BLaER1 treated with 17β-estradiol and CSF1 and Interleukin-3, amounts not matched to agents 10 nM and 100 nM (cell line): ENCODE measurements around the gene RPL18.
A peak's percentile ranks its signal among the peaks of the same experiment; 100 is the strongest.

Source experiments
- H3K27ac ChIP-seq, 11 experiments: shearing (Covaris generic); formaldehyde crosslinking; 2 replicates each; pipeline ENCODE4 v1.8.1; 2022
- H3K27me3 ChIP-seq, 11 experiments: shearing (Covaris generic); formaldehyde crosslinking; 2 replicates each; pipeline ENCODE4 v1.8.1; 2022
- H3K36me3 ChIP-seq, 11 experiments: shearing (Covaris generic); formaldehyde crosslinking; 2 replicates each; pipeline ENCODE4 v1.8.1; 2022
- H3K4me1 ChIP-seq, 10 experiments: shearing (Covaris generic); formaldehyde crosslinking; 2 replicates each; pipeline ENCODE4 v1.8.1; 2022
- H3K4me2 ChIP-seq, 11 experiments: shearing (Covaris generic); formaldehyde crosslinking; 2 replicates each; pipeline ENCODE4 v1.8.1; 2022
- H3K4me3 ChIP-seq, 10 experiments: shearing (Covaris generic); formaldehyde crosslinking; 2 replicates each; pipeline ENCODE4 v1.8.1; 2022
- H3K9ac ChIP-seq, 11 experiments: shearing (Covaris generic); formaldehyde crosslinking; 2 replicates each; pipeline ENCODE4 v1.8.1; 2022
- H3K9me3 ChIP-seq, 11 experiments: shearing (Covaris generic); formaldehyde crosslinking; replicated peaks in 1 of 11; 2 replicates each; pipeline ENCODE4 v1.8.1; 2022
- H4K20me1 ChIP-seq, 11 experiments: shearing (Covaris generic); formaldehyde crosslinking; 2 replicates each; pipeline ENCODE4 v1.8.1; 2022
- Cebpa-rat ChIP-seq, 11 experiments: shearing (Covaris generic); IDR thresholded peaks; 2 replicates each; pipeline ENCODE4 v1.8.1; 2022

The RPL18 gene

DNA sequence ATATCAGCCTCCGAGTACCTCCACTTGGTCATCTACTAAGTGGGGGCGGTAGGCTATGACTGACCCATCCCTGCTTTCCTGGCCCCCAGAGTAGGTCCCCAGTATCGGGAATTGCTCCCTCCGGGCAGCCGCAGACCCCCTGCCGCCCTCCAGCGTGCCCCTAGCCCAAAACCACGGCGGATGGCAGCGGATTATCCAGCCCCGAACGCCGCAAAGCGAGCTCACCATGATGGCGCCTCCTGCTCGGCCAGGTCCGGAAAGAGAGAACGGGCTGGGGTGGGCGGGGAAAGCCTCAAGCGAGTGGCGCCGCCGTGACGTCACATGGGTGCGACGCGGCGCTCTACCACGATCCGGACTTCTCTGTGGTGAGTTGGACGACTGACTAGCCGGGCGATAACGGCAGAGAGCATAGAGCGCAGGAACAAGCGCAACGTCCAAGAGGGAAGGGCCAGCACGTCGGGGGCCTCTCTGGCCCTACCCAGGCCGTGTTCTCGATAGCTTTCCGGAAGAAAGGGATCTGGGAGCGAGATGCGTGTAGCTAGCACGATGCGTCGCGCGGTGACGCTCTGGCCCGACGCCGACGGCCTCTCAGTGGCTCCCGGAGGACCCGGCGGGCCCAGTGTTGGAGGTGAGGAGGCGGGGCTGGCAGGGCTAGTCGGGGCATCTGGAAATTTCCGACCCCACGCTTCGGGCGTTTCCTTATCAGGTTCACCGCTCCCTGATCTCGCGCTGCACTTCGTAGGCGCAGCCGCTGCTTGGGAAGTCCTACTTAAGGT lies at the start of gene RPL18, which contains the start of gene SPHK2:
TSS of gene RPL18 (minus strand) at position 263 of the 776 bp plus-strand sequence. CDS start at position 228, 35 bp downstream.
TSS of gene SPHK2 (plus strand) at position 591 of the 776 bp plus-strand sequence. CDS start 1,009 bp downstream, outside the sequence.
- Histone ChIP-seq H3K27ac (peak within 1 kb of the TSS; percentile 87 to 98 (median 93)), H3K4me3 (peak within 1 kb of the TSS; percentile 79 to 100 (median 92)), H4K20me1 (peaks cover 40 to 48% (median 46%) of the 10 kb centered on the region in 11 experiments), H3K4me1 (peaks cover 53 to 76% (median 72%) of the 10 kb centered on the region in 10 experiments), H3K9me3 (no peaks in the 10 kb centered on the region), H3K9ac (peak within 1 kb of the TSS; percentile 93 to 100 (median 98)), H3K27me3 (no peaks in the 10 kb centered on the region), H3K4me2 (peak within 1 kb of the TSS; percentile 91 to 99 (median 97)), H3K36me3 (peaks cover 38 to 51% (median 42%) of the 10 kb centered on the region in 11 experiments)
- no peak for TF ChIP-seq Cebpa-rat (IDR thresholded peaks at IDR 0.05)

DNA sequence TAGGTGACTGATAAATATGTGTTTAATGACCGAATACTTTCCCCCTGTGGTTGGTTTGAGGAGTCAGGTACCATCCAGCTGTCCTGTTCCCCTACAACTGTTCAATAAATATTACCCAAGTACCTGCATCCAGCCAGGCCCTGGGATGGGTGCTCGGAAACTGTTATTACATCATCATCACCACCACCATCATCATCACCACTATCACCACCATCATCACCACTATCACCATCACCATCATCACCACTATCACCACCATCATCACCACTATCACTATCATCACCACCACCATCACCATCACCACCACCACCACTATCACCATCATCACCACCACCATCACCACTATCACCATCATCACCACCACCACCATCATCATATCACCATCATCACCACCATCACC lies 49.8 kb upstream of the RPL18 start:
- H3K27me3 ChIP-seq: no peaks in the 10 kb centered on the region
- no peak for TF ChIP-seq Cebpa-rat (IDR thresholded peaks at IDR 0.05)
- H3K9ac ChIP-seq: no peak overlapping the region
- H3K4me2 ChIP-seq: no peak overlapping the region
- no peak overlapping the region for H3K4me3 ChIP-seq
- no peaks in the 10 kb centered on the region for H4K20me1 ChIP-seq
- H3K4me1 ChIP-seq: peaks cover 0 to 8% (median 5%) of the 10 kb centered on the region in 10 experiments; a peak in 6 of 20 replicates
- no peaks in the 10 kb centered on the region for H3K9me3 ChIP-seq
- no peak overlapping the region for H3K27ac ChIP-seq
- H3K36me3 ChIP-seq: no peaks in the 10 kb centered on the region

DNA sequence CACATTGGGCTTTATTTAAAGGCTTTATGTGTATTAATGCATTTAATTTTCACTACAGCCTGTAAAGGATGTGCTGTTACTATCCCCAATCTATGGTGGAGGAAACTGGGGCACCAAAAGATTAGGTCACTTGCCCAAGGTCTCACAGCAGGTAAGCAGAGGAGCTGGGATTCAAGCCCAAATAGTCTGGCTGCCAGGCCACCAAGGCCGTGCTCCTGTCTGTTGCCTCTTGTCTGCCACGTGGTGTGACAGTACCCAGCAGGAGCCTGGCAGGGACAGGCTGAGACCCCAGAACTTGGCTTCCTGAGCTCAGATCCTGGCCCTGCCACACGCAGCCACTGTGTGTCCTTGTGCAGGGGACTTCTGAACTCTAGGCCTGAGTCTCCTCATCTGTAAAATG lies 49.4 kb upstream of the RPL18 start:
- H3K36me3 ChIP-seq: no peaks in the 10 kb centered on the region
- no peak overlapping the region for H3K4me3 ChIP-seq

DNA sequence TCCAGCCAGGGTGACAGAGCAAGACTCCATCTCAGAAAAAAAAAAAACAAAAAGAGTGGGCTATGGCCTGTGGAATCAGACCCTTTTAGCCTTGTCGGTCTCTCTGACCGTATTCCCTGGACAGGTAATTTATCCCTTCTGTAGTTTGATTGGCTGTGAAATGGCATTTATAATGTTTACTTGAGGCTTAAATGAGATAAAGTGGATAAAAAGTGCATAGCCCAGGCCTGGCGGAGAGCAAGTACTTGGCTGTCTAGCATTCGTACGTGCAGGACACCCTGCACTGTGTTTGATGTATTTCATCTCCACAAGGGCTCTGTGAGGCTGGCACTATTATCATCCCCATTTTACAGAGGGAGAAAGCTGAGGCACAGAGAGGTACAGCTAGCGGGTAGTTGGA lies 46.8 kb upstream of the RPL18 start:
- peaks cover 8 to 25% (median 14%) of the 10 kb centered on the region in 10 experiments for H3K4me1 ChIP-seq
- H4K20me1 ChIP-seq: no peaks in the 10 kb centered on the region
- no peak overlapping the region for H3K27ac ChIP-seq
- H3K9me3 ChIP-seq: no peaks in the 10 kb centered on the region; a peak in 1 of 22 replicates
- no peak overlapping the region for H3K4me3 ChIP-seq
- no peak overlapping the region for H3K9ac ChIP-seq
- H3K36me3 ChIP-seq: no peaks in the 10 kb centered on the region
- H3K27me3 ChIP-seq: no peaks in the 10 kb centered on the region
- TF ChIP-seq Cebpa-rat (IDR thresholded peaks at IDR 0.05): no peak
- H3K4me2 ChIP-seq: no peak overlapping the region

More for the DNA sequence above, 49.4 kb upstream of the RPL18 start:
- peak overlapping the region in 1 of 11 experiments; percentile 29; a peak in 1 of 22 replicates for H3K9ac ChIP-seq
- no peak for TF ChIP-seq Cebpa-rat (IDR thresholded peaks at IDR 0.05)
- H3K27me3 ChIP-seq: no peaks in the 10 kb centered on the region
- no peak overlapping the region for H3K27ac ChIP-seq
- H3K4me1 ChIP-seq: peaks cover 0 to 11% (median 5%) of the 10 kb centered on the region in 10 experiments; a peak in 6 of 20 replicates
- H3K9me3 ChIP-seq: no peaks in the 10 kb centered on the region
- H4K20me1 ChIP-seq: no peaks in the 10 kb centered on the region
- H3K4me2 ChIP-seq: no peak overlapping the region

DNA sequence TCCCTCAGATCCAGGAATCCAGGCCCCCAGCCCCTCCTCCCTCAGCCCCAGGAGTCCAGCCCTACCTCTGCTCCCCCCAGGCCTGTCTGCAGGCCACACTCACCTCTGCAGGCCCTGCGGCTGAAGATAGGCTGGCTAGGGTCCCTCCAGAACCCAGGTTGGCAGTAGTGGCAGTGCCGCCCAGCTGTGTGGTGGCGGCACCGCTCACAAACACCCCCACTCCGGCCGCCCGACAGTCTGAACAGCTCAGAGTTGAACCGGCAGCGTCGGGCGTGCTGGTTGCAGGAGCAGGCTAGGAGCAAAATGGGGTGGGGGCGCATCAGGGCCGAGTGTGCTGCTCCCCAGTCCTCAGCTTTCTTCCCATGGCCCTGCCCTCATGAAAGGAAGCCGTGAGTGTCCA lies 45.5 kb upstream of the RPL18 start:
- Histone ChIP-seq H3K9ac (no peak overlapping the region), H3K4me3 (no peak overlapping the region), H3K27me3 (no peaks in the 10 kb centered on the region), H3K4me2 (no peak overlapping the region), H3K27ac (no peak overlapping the region), H3K9me3 (no peaks in the 10 kb centered on the region; a peak in 1 of 22 replicates), H4K20me1 (no peaks in the 10 kb centered on the region), H3K4me1 (peaks cover 13 to 37% (median 25%) of the 10 kb centered on the region in 10 experiments), H3K36me3 (no peaks in the 10 kb centered on the region)
- no peak for TF ChIP-seq Cebpa-rat (IDR thresholded peaks at IDR 0.05)

- no peak overlapping the region for H3K9ac ChIP-seq
- no peaks in the 10 kb centered on the region for H3K27me3 ChIP-seq
- H3K4me2 ChIP-seq: no peak overlapping the region
- no peaks in the 10 kb centered on the region; a peak in 1 of 22 replicates for H3K9me3 ChIP-seq
- H3K27ac ChIP-seq: peak overlapping the region in 1 of 11 experiments; percentile 3; a peak in 2 of 22 replicates
- H3K4me1 ChIP-seq: peaks cover 13 to 37% (median 25%) of the 10 kb centered on the region in 10 experiments
- H3K4me3 ChIP-seq: no peak overlapping the region
- no peaks in the 10 kb centered on the region for H4K20me1 ChIP-seq
- no peaks in the 10 kb centered on the region for H3K36me3 ChIP-seq
- no peak for TF ChIP-seq Cebpa-rat (IDR thresholded peaks at IDR 0.05)
Observed at GRCh38 chr19:48663667-48664066, 44.7 kb upstream of the RPL18 start.

DNA sequence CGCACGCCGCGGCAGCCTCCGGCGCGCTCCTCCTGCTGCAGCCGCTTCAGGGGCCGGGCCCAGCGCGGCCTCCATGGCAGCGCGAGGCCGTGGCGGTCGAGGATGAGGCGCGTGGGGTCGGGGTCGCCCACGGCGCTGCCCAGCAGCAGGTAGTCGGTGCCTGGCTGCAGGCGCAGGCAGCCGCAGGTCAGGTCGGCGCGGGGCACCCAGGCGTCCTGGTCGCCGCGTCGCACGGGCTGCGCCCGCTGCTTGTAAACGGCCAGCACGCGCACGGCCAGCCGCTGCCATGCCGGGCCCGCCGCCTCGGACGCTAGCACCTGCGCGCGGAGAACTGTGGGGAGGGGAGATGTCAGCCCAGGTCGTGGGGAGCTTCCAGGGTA lies 42.7 kb upstream of the RPL18 start:
- H3K4me3 ChIP-seq: no peak overlapping the region
- H3K4me1 ChIP-seq: peaks cover 13 to 49% (median 30%) of the 10 kb centered on the region in 10 experiments
- H3K27me3 ChIP-seq: no peaks in the 10 kb centered on the region
- peak overlapping the region in 10 of 11 experiments; percentile 45 to 86 (median 83); a peak in 18 of 22 replicates for H3K27ac ChIP-seq
- TF ChIP-seq Cebpa-rat (IDR thresholded peaks at IDR 0.05): no peak
- peak overlapping the region in 7 of 11 experiments; percentile 52 to 73 (median 67); a peak in 10 of 22 replicates for H3K9ac ChIP-seq
- H3K36me3 ChIP-seq: no peaks in the 10 kb centered on the region
- no peaks in the 10 kb centered on the region for H4K20me1 ChIP-seq
- peak overlapping the region; percentile 47 to 74 (median 58); a peak in 21 of 22 replicates for H3K4me2 ChIP-seq
- H3K9me3 ChIP-seq: no peaks in the 10 kb centered on the region; a peak in 1 of 22 replicates

DNA sequence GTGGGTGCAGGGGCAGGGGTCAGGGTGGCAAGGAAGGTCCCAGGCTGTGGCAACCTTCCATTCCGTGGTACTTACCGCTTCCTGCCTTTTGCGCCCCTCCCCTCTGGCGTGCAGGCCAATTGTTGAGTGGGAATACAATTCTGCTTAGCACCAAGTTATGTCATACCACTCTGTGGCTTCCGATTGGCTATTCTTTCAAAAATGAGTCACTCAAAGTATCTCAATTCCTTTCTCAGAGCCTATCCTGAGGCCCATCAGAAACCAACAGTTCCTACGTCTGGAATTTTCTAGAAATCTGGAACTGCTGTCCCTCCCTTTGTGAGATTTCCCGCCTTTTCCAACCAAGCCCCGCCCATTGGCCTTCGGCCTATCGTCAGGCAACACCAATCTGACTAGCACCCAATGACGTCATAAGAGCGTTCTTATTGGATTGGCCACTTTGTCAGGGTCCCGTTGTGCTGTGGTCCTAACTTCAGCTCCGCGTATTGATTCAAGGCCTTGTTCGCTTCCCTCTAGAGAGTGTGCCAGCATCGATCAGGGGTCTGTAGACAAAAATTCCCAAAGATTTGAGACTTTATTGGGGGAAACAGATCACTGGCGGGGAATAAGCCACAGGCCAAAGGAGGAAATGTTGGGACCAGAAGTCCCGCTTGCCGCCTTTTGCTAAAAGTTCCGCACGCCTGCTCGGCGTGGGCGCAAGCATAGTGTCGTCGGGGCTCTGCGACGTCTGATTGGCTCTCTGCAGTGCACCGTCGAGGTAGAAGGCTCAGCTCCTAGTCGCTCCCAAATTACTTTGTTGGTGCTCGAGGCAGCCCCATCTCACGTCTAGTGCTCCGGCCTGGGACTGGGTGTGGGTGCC lies 42.1 kb upstream of the RPL18 start:
- Histone ChIP-seq H3K36me3 (no peaks in the 10 kb centered on the region), H3K9ac (peak overlapping the region in 9 of 11 experiments; percentile 40 to 73 (median 58); a peak in 17 of 22 replicates), H4K20me1 (no peaks in the 10 kb centered on the region), H3K27me3 (no peaks in the 10 kb centered on the region), H3K4me3 (peak overlapping the region in 5 of 10 experiments; percentile 21 to 36 (median 28); a peak in 2 of 20 replicates), H3K4me2 (peak overlapping the region; percentile 47 to 74 (median 58)), H3K9me3 (no peaks in the 10 kb centered on the region; a peak in 1 of 22 replicates), H3K27ac (peak overlapping the region in 10 of 11 experiments; percentile 45 to 86 (median 83); a peak in 21 of 22 replicates), H3K4me1 (peaks cover 13 to 49% (median 30%) of the 10 kb centered on the region in 10 experiments)
- TF ChIP-seq Cebpa-rat (IDR thresholded peaks at IDR 0.05): no peak
